ENCODE data around the gene DISP2. TPM values are rescaled to one million over a fixed set of nuclear protein-coding genes. Genes with fewer than 3 reads are reported as not detected.
A peak's percentile ranks its signal among the peaks of the same experiment; 100 is the strongest.

Gene DISP2
- total RNA-seq, 1 donor from 2014 or later: 3.6 TPM

- no peak for TF ChIP-seq CTCF (IDR thresholded peaks at IDR 0.05; ENCODE audit: unreplicated experiment)
- Mint-ChIP-seq H3K36me3 (ENCODE audit: low read depth, unreplicated experiment) (no peaks in the 10 kb centered on the region), H3K4me3 (ENCODE audit: unreplicated experiment) (peak overlapping the region; percentile 78), H3K4me1 (ENCODE audit: unreplicated experiment) (no peaks in the 10 kb centered on the region), H3K27ac (ENCODE audit: unreplicated experiment) (no peak overlapping the region), H3K27me3 (ENCODE audit: unreplicated experiment) (peaks cover 14% of the 10 kb centered on the region), H3K9me3 (ENCODE audit: unreplicated experiment) (no peaks in the 10 kb centered on the region)
- DNase-seq (ENCODE audit: low spot score): no peak
These were observed 2.0 kb downstream of the DISP2 start for GRCh38 chr15:40360015-40360414.

- peaks cover 19% of the 10 kb centered on the region for H3K27me3 Mint-ChIP-seq (ENCODE audit: unreplicated experiment)
- H3K9me3 Mint-ChIP-seq (ENCODE audit: unreplicated experiment): no peaks in the 10 kb centered on the region
- H3K27ac Mint-ChIP-seq (ENCODE audit: unreplicated experiment): no peak overlapping the region
- DNase-seq (ENCODE audit: low spot score): no peak
- no peaks in the 10 kb centered on the region for H3K36me3 Mint-ChIP-seq (ENCODE audit: low read depth, unreplicated experiment)
- TF ChIP-seq CTCF (IDR thresholded peaks at IDR 0.05; ENCODE audit: unreplicated experiment): no peak
- H3K4me3 Mint-ChIP-seq (ENCODE audit: unreplicated experiment): no peak overlapping the region
- H3K4me1 Mint-ChIP-seq (ENCODE audit: unreplicated experiment): no peaks in the 10 kb centered on the region
These were observed 3.6 kb downstream of the DISP2 start for GRCh38 chr15:40361640-40362039.

- Mint-ChIP-seq H3K4me1 (ENCODE audit: unreplicated experiment) (no peaks in the 10 kb centered on the region), H3K36me3 (ENCODE audit: low read depth, unreplicated experiment) (no peaks in the 10 kb centered on the region), H3K4me3 (ENCODE audit: unreplicated experiment) (no peak overlapping the region), H3K9me3 (ENCODE audit: unreplicated experiment) (no peaks in the 10 kb centered on the region), H3K27ac (ENCODE audit: unreplicated experiment) (no peak overlapping the region), H3K27me3 (ENCODE audit: unreplicated experiment) (peaks cover 13% of the 10 kb centered on the region)
- no peak for TF ChIP-seq CTCF (IDR thresholded peaks at IDR 0.05; ENCODE audit: unreplicated experiment)
- no peak for DNase-seq (ENCODE audit: low spot score)
These were observed 5.6 kb downstream of the DISP2 start for GRCh38 chr15:40363611-40364010.

GRCh38 chr15:40364251-40364650, 6.2 kb downstream of the DISP2 start:
- no peak for TF ChIP-seq CTCF (IDR thresholded peaks at IDR 0.05; ENCODE audit: unreplicated experiment)
- H3K36me3 Mint-ChIP-seq (ENCODE audit: low read depth, unreplicated experiment): peaks cover 3% of the 10 kb centered on the region
- H3K4me1 Mint-ChIP-seq (ENCODE audit: unreplicated experiment): no peaks in the 10 kb centered on the region
- no peak overlapping the region for H3K4me3 Mint-ChIP-seq (ENCODE audit: unreplicated experiment)
- H3K9me3 Mint-ChIP-seq (ENCODE audit: unreplicated experiment): no peaks in the 10 kb centered on the region
- no peak overlapping the region for H3K27ac Mint-ChIP-seq (ENCODE audit: unreplicated experiment)
- H3K27me3 Mint-ChIP-seq (ENCODE audit: unreplicated experiment): peaks cover 14% of the 10 kb centered on the region
- DNase-seq (ENCODE audit: low spot score): no peak

- no peaks in the 10 kb centered on the region for H3K4me1 Mint-ChIP-seq (ENCODE audit: unreplicated experiment)
- H3K36me3 Mint-ChIP-seq (ENCODE audit: low read depth, unreplicated experiment): peaks cover 3% of the 10 kb centered on the region
- DNase-seq (ENCODE audit: low spot score): no peak
- TF ChIP-seq CTCF (IDR thresholded peaks at IDR 0.05; ENCODE audit: unreplicated experiment): no peak
- no peak overlapping the region for H3K4me3 Mint-ChIP-seq (ENCODE audit: unreplicated experiment)
- H3K27me3 Mint-ChIP-seq (ENCODE audit: unreplicated experiment): peaks cover 12% of the 10 kb centered on the region
- no peak overlapping the region for H3K27ac Mint-ChIP-seq (ENCODE audit: unreplicated experiment)
- no peaks in the 10 kb centered on the region for H3K9me3 Mint-ChIP-seq (ENCODE audit: unreplicated experiment)
These were observed 7.0 kb downstream of the DISP2 start for GRCh38 chr15:40365016-40365415.

Measured in endothelial cell (in vitro differentiated cells).